GM19238 (cell line): Measurements from ENCODE around the gene SDCBP2.
"Not testable (repeated sequence)": the region's sequence is repeated elsewhere in the genome, so short reads cannot be mapped to it uniquely, and the experiment has no call there.

ENCODE experiments used
- DNase-seq: peaks from one replicate; pipeline ENCODE4 v3.0.0; 2011; ENCODE audit warnings: low spot score; ENCODE audit not compliant: insufficient read length

Gene SDCBP2

DNA sequence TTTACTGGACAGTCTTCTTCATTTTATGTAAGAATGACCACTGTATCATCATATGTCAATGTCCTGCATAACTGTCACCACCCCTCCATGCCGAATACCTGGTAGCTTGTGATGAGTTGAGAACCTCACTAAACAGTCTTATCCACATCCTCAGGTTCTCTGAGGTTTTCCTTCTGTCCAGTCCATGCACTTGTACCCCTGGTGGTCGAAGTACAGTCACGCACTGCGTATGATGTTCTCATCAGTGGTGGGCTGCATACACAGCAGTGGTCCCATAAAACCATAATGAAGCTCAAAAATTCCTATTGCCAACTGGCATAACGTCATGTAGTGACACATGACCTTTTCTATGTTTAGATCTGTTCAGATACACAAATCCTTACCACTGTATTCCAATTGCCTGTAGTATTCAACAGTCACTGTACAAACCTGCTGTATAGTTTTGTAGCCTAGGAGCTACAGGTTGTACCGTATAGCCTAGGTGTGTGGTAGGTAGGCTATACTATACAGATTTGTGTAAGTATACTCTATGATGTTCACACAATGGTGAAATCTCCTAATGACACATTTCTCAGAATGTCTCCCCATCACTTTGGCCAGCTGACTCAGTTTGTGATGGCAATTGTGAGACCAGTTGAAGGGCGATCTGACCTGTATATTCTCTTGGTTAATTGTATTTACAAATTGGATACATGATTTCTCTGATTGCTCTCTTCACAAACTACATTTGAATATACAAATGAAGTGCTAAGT is 31.3 kb upstream of the SDCBP2 start:
- no peak for DNase-seq

DNA sequence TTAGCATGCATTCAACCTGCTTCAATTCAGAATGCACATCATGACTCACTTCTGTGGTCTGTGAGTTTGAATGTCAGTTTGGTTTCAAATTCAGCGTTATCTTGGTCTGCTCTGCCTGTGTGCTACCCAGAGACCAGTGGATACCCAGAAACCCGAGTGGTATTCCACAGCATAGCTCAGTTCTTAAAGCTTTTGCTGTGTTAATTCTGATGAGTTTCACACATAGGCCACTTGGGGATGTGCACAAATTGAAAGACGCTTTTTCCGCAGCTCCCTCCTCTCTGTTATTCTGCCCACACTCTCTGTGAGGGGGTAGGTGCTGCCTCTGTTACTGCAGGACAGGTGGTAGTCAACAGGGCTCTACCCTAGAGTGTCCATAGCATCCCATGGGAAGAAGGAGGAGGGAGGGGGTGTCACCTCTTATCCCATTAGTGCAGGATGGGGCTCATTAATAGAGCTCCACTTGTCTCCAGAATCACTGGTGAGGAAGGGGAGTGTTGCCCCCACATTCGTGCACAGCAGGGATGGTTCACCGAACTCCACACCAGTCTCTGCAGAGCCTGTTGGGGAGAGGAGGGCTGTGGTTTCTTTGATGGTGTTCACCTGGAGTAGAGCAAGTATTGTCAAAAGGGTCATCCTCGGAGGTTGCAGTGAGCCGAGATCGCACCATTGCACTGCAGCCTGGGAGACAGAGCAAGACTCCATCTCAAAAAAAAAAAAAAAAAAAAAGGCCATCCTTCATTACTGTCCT is 29.2 kb upstream of the SDCBP2 start:
- DNase-seq = no peak

- no peak for DNase-seq
These were observed 25.0 kb upstream of the SDCBP2 start for GRCh38 chr20:1353956-1354355.

GRCh38 chr20:1346315-1346969 is 17.5 kb upstream of the SDCBP2 start:
- DNase-seq = no peak

GRCh38 chr20:1345756-1346093 is 16.8 kb upstream of the SDCBP2 start:
- no peak for DNase-seq

- DNase-seq = no peak
These were observed 16.3 kb upstream of the SDCBP2 start for GRCh38 chr20:1345030-1345755.

DNA sequence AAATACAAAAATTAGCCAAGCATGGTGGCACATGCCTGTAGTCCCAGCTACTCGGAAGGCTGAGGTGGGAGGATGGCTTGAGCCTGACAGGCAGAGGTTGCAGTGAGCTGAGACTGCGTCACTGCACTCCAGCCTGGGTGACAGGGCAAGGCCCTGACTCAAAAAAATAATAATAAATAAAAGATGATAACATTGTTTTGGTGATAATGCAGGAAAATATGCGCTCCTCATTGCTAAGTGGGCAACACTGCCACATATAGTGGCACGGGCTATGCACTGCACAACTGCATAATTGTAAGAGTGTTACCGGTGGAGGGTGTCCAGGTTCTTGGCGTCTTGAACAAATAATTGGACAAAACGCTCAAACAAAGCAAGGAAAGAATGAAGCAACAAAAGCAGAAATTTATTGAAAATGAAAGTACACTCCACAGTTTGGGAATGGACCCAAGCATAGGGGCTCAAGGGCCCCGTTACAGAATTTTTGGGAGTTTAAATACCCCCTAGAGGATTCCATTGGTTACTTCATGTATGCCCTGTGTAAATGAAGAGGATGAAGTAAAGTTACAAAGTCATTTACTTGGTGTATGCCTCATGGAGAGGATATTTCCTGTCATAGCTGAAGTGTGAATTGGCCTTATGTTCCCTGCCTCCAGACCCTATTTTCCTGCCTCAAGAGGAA is 14.6 kb upstream of the SDCBP2 start:
- DNase-seq = not testable (repeated sequence)

DNA sequence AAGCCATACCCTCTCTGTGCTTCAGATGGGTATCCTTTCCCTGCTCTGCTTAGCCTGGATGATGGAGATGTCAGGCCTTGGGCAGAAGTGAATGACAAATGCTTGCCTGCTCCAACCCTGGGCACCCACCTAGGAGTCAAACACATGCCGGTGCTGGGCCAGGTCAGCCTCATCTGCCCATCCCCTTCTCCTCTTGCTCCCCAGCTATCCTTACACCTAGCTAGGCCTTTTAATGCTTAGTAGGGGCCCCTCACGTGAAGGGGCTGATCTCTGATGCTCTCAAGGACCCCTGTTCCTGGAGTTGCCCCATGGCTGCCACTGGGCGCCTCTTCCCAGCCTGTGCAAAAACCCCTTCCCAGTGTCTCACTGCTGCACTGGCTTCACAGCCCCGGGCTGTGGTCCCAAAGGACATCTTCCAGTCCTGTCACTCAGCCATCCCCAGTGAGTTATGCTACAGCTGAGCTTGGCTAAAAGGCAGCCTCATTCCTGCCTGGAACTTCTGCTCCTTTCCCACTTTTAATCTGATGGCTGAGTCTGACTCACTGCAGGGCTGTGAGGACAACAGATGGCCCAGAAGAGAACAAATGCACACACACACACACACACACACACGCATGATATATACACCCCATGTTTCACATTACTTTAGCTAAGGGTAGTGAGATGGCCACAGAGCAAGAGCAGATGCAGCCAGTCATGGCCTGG is 12.8 kb upstream of the SDCBP2 start:
- no peak for DNase-seq

DNA sequence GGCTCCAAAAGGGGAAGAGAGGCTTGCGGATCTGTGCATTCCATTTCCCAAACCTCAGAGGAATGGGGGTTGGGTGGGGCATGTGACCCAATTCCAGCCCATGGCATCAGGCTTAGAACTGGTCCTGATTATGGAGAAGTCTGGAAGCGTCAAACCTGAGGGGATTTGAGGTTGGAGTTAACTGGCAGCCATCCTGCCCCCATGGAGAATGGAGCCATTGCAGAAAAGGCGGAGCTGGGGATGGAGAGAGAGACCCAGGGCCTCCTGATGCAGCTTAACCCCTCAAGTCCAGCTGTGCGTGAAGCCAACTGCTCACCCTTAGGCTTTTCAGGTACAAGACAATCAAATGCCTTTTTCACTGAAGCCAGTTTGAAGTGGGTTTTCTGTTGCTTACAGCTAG is 9.9 kb upstream of the SDCBP2 start:
- no peak for DNase-seq

DNA sequence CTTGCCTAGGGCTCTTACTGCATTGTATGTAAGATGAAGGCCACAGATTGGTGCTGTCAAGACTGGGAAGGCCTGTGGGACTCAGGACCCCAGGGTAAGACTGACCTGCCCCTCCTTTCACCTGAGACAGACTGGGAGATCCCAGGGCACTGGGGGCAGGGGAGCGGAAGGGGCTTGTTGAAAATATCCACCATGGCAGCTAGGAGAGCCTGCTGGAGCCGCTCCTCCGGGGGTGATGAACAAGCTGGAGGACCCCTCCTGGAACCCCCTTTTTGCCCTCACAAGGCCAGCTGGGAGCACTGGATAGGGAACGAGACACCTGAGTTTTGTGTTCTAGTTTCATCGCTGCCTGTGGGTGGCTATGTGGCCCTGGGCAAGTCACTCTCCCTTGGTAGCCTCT is 9.2 kb upstream of the SDCBP2 start:
- DNase-seq = no peak

DNA sequence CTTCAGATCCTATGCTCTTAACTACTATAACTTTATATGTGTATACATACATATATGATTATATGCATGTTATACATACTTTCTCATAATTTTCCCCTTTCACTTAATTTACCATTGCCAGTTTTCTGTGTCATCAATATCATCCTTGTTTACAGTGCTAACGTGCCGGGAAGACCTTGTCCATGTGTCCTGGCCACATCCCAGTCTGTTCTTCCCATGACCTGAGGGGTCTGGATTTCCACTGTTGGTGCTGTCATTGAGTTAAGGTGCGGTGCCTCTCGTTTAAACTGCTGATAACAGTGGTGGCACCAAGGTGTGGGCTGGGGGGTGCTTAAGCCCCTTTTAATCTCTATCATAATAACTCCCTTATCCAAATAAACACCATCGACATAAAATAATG is 8.5 kb upstream of the SDCBP2 start:
- DNase-seq = no peak

DNA sequence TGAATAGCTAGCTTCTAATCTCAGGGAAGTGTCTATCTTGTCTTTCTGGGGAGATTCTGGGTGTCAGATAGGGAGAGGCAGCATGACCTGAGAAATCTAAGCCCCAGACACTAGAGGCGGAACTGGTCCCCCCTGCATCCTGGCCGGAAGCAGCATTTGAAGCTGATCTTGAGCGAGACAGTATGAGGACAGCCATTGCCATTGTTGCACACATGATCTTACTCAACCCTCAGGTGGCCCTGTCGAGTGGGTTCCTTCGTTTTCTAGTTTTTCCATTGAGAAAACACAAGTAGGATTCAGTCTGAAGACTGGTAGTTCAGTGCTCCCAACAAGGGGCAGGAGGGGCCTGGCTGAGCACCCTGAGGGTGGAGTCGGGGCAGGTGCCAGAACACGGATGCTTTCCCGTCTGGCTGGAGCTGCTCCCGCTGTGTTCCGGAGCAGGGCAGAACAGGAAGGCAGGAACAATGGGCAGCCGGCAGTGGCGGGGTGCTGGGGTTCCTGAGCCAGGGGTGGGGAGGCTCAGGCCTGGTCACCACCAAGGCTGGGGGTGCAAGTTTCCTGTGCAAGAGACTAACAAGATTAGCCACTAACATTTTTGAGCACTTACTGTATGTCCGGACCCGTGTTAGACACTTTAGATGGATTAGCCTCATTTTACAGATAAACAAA is 7.9 kb upstream of the SDCBP2 start:
- no peak for DNase-seq

GRCh38 chr20:1335961-1336698 is 7.2 kb upstream of the SDCBP2 start:
- no peak for DNase-seq

DNA sequence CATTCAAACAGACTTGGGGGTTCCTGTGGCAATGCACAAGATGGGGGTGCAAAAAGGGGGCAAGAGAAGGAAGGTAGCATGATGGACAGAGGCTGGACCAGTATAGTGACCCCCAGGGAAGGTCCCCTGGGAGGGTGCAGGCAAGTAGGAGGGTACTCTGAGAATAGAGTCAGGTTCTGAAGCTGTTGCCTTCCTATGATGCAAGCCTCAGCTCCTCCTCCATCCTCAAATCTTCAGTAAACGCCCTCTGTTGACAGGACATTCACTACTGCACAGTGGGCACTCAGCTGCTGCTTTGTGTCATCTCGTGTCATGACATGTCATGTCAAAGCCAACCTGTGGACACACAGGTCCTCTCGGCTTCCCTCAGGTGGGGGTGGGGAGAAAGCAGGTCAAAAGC is 5.8 kb upstream of the SDCBP2 start:
- DNase-seq = no peak

- DNase-seq = no peak
These were observed 5.4 kb upstream of the SDCBP2 start for GRCh38 chr20:1334370-1334731.

GRCh38 chr20:1333462-1334369 is 4.8 kb upstream of the SDCBP2 start:
- DNase-seq = no peak

DNA sequence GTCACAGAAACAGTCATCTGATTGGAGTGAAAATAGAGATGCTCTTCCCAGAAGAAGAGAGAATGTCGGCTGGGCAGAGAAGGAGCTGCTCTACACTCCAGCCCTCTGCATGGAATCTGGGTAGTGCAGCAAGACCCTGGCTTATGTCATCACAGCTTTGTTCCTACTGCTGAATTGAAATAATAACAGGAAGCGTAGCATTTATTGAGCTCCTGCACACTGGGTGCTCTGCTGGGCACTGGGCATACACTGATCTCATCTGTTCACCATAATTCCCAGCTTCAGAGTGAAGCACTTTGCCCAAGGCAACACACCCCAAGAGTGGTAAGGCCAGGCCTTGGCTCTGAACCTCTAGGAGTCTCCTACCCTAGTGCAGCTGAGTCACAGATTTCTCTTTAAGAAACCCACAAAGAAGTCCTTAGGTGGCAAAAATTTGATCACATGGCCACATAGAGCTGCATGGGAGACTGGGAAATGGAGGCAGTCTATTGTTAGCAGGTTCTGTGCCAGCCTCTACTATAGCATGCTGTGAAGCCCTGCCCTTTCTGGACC is 3.9 kb upstream of the SDCBP2 start:
- no peak for DNase-seq

DNA sequence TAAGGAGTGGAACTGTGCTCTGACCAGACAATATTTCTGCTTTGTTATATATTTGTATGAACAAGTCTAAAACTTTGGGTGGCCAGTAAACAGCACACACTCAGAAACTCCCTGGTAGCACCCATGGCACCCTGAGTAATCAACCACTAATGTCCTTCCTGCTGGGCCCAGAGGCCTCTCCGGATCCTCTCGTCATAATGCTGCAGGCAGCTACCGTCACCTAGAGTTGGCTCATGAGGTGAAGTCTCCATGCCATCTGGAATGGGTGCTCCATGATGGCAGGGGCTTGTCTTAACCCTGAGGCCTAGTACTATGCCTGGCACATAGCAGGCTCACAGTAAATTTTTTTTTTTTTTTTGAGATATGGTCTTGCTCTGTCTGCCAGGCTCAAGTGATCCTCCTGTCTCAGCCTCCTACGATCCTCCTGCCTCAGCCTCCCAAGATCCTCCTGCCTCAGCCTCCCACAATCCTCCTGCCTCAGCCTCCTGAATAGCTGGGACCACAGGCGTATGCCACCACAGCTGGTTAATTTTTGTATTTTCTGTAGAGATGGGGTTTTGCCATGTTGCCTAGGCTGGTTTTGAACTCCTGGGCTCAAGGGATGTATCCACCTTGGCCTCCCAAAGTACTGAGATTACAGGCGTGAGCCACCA is 3.0 kb upstream of the SDCBP2 start:
- DNase-seq = no peak
